Measurements from ENCODE around the gene GNAO1.
A peak's percentile ranks its signal among the peaks of the same experiment; 100 is the strongest.

GNAO1 gene

DNA sequence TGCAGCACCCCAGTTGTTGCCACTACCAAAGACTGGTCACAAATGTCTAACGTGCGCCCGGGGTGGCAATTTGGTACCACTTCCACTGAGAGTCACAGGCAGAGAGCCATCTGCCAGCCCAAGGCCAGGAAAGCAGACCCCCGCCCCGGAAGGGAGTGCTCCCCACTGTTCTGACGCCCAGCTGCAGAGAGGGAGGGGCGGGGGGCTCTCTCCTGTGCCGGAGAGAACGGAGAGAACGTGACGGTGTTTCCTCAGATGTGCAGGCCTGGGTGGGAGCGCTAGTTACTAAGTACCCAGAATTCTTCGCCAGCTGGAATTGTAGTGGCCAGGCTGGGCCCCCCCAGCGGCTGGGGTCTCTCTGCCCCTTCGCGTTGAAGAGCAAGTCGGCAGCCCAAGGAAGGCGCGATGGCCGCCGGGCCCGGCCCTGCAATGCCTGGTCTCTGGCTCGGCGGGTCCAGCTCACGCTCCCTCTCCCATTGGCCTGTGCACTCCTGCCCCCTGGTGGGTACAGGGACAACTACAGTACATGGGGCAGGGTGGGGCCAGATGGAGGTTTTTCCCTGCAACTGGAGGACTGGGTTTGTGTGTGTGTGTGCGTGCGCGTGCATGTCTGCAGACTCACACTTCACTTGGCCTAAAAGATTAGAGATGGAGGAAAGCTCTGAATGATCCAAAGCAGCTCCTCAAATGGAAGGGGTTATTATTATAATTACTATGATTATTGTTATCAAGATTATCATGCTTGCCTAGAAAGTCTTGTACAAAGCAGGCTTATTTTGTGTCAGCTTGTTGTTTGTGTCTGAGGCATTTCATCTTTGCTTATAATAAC is 126.9 kb downstream of the GNAO1 start:
- DNase-seq, result peak; percentile 63

DNA sequence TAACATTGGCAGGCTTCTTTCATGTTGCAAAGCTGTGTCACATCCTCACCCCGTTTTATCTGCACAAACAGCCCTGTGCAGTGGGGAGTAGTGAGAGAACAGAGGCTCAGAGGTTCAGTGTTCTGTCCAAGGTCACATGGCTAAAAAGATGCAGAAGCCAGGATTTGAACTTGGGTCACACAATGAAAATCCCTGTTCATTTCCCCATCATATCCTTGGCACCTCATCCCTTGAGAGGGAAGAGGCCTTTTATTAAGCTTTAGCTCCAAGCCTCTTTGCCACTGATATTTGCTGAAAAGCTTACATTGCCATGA is 127.5 kb downstream of the GNAO1 start:
- DNase-seq, result no peak

DNA sequence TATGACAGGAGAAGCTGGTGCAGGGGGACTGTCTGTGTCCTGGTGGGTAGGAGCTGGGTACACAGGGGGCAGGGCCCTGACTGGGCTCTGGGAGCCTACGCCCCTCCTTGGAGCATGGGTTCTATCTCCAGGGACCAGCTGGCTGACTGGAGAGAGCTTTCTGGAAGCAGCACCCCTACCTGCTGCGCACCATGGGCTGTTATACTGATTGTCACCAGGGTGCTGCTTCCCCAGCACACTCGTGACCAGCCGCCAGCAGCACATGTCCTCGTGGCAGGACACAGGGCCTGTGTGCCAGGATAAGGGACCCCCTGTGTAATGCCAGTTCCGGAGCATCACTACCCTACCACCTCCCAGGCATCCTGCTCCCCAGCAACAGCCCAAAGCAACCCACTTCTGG is 128.1 kb downstream of the GNAO1 start:
- DNase-seq, result no peak

- DNase-seq, result no peak
Observed at GRCh38 chr16:56320056-56320455, 128.8 kb downstream of the GNAO1 start.

DNA sequence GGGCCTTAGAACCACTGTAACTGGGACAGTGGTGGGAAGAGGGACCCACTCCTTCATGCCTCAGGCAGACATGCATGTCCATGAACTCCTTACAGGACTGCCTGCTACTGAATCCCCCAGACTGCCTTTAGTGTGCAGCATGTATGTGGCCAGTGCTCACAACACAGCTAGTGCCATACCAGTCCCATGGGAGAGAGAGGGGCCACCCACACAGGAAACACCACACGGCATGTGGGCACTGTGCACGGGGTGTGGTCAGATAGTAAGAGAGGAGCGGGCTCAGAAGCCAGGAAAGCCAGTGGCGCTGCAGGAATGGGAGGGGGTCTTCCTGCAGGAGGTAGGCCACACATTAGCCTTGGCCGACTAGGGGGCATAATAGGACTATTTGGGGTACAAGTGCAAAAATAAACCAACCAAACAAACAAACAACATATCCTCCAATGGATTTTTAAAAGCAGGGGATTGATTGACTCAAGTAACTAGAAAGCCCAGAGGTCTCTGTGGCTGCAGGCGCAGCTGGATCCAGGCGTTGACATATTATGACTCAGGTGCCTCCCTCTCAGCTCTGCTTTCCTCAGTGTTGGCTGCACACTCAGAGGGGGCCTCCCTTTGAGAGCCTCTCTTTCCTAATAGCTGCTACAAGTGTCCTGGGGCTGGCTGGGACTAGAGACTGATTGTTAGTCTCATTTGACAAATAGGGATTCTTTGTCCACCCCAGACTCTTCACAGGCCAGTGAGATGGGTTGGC is 129.7 kb downstream of the GNAO1 start:
- no peak for DNase-seq

- no peak for DNase-seq
Observed at GRCh38 chr16:56321571-56321970, 130.3 kb downstream of the GNAO1 start.

DNA sequence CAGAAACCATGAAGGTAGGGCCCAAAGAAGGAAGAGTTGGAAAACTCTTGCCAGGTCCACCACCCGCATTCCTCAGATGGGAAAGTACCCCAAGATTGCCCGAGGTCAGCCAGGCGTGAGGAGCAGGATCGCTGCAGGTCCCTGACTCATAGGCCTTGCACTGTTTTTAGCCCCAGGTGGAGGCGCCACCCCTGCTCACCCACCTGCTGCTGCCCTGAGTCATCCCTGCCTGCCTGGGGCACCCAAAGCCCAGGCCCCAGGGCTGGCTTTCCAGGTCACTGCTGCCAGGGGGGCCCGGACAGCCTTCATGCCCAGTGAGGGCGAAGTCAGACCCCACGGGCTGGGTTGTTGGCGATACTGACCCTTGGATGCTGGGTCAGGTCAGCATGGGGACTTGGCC is 133.1 kb downstream of the GNAO1 start:
- no peak for DNase-seq

- no peak for DNase-seq
Observed at GRCh38 chr16:56325956-56326355, 134.7 kb downstream of the GNAO1 start.

GRCh38 chr16:56327071-56327928 is 136.0 kb downstream of the GNAO1 start:
- no peak for DNase-seq

GRCh38 chr16:56327929-56328258 is 136.6 kb downstream of the GNAO1 start:
- DNase-seq, result no peak

- DNase-seq, result no peak
Observed at GRCh38 chr16:56328276-56329022, 137.2 kb downstream of the GNAO1 start.

DNA sequence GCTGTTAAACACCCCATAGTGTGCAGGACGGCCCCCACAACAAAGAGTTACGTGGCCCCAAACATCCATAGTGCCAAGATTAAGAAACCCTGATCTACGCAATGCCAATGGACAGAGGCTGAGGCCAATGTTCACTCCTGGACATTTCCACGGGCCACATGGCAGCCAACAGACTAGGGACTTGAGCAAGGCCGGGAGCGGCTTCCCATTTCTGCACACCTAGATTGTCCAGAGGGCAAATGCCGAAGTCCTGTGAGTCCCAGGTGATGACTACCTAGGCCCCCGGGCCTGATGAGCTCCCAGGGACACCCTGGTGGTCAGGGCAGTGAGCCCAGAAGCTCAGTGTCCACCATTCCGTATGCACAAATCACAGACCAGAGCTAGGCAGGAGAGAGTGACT is 138.6 kb downstream of the GNAO1 start:
- DNase-seq, result no peak

DNA sequence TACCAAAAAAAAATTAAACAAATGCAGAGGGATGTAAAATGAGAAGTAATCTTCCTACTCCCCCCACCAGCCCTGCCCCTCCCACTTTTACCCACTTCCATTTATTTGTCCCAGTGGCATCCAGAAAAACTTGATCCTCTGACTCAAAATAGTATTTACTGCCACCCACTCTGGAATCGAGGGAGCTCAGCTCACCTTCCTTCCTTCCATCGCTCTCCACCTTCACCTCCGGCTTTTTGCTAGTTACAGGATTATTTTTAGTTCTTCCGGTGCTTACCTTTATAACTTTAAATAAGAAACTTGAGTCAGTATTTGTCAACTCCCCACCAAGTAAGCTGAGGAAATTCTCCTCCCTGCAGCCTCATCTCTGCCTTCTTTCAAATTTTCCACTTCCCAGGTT is 139.2 kb downstream of the GNAO1 start:
- no peak for DNase-seq

GRCh38 chr16:56331399-56331798 is 140.1 kb downstream of the GNAO1 start:
- no peak for DNase-seq

GRCh38 chr16:56331915-56332314 is 140.6 kb downstream of the GNAO1 start:
- DNase-seq, result no peak

- DNase-seq, result no peak
Observed at GRCh38 chr16:56332464-56333079, 141.3 kb downstream of the GNAO1 start.

DNA sequence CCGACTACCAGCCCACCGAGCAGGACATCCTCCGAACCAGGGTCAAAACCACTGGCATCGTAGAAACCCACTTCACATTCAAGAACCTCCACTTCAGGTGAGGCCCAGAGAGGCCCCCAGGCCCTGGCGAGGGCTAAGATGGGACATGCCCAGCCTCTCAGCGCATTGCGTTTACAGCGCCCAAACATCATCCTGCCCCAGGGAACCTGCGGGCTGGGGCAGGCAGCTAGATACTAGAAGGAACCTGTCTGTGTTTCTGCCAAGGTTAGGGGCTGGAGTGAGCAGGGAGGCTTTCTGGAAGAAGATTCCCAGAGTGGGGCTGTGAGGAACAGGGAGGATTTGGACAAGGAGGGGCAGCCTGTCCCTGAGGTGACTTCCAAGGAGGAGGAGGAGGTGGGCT is 143.5 kb downstream of the GNAO1 start:
- DNase-seq, result no peak

GRCh38 chr16:56336071-56336688 is 144.9 kb downstream of the GNAO1 start:
- no peak for DNase-seq

GRCh38 chr16:56336711-56337110 is 145.4 kb downstream of the GNAO1 start:
- DNase-seq, result no peak

GRCh38 chr16:56337131-56337857 is 146.0 kb downstream of the GNAO1 start:
- DNase-seq, result no peak

GRCh38 chr16:56337858-56338325 is 146.6 kb downstream of the GNAO1 start:
- no peak for DNase-seq
